SJCRH30 (cell line): Measurements from ENCODE around the gene PRSS38. TPM values are rescaled to one million over a fixed set of nuclear protein-coding genes. Genes with fewer than 3 reads are reported as not detected.
"Not testable (repeated sequence)": the region's sequence is repeated elsewhere in the genome, so short reads cannot be mapped to it uniquely, and the experiment has no call there.

Source experiments
- DNase-seq, 2 experiments: peaks; one replicate each; pipeline ENCODE4 v3.0.0-alpha.2; 2015 to 2020
- H3K27ac ChIP-seq: fragments of 250-450 bp; sonication (Bioruptor Pico); 2 replicates; pipeline ENCODE4 v1.5.1; 2020; ENCODE audit warnings: mild to moderate bottlenecking, moderate library complexity
- H3K27me3 ChIP-seq: fragments of 250-450 bp; sonication (Bioruptor Pico); 2 replicates; pipeline ENCODE4 v1.5.1; 2020; ENCODE audit warnings: mild to moderate bottlenecking, moderate library complexity
- H3K36me3 ChIP-seq: fragments of 250-450 bp; sonication (Bioruptor Pico); 2 replicates; pipeline ENCODE4 v1.5.1; 2020; ENCODE audit warnings: mild to moderate bottlenecking, moderate library complexity
- H3K4me1 ChIP-seq: fragments of 250-450 bp; sonication (Bioruptor Pico); 2 replicates; pipeline ENCODE4 v1.5.1; 2020; ENCODE audit warnings: mild to moderate bottlenecking, moderate library complexity
- H3K4me3 ChIP-seq: fragments of 250-450 bp; sonication (Bioruptor Pico); 2 replicates; pipeline ENCODE4 v1.5.1; 2020; ENCODE audit warnings: mild to moderate bottlenecking, moderate library complexity
- H3K9me3 ChIP-seq: fragments of 250-450 bp; sonication (Bioruptor Pico); replicated peaks from 2 replicates; pipeline ENCODE4 v1.5.1; 2020; ENCODE audit warnings: mild to moderate bottlenecking, moderate library complexity
- total RNA-seq: library from RNA; depleted of rRNA; stranded (reverse); fragments of >200 nt; shearing (Covaris generic); gene quantifications from 2 replicates; pipeline ENCODE4 v1.2.3, GENCODE V29; 2014

Gene PRSS38
- total RNA-seq, 1 experiment from 2014 or later = not detected

DNA sequence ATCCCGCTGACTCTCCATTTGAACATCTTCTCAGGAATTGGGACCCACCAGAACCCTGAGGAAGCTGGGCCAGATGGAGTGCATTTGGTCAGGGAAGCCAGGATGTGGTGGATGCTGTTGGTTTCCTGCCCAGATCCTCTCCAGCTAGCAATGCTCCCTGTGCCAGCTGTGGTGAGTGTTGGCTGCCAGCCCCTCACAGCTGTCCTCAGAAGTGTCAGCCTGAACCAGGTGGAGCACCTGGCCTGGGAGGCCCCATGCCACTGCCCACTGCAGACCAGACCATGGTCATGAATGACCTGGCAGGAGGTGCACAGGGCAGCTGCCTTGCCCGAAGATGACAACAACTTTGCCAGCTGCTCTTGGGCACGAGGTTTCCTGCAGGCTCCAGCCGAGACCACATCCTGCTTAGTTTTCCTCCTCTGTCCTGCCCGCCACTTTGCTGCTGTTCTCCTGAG is 54.4 kb downstream of the PRSS38 start:
- no peak overlapping the region for H3K4me3 ChIP-seq
- DNase-seq = no peak
- H3K9me3 ChIP-seq = peaks cover 3% of the 10 kb centered on the region; the same call in 1 of the 2 replicates
- peak overlapping the region; percentile 23; the same call in 1 of the 2 replicates for H3K27ac ChIP-seq
- H3K4me1 ChIP-seq = peaks cover 14% of the 10 kb centered on the region
- no peaks in the 10 kb centered on the region for H3K27me3 ChIP-seq
- no peaks in the 10 kb centered on the region for H3K36me3 ChIP-seq

GRCh38 chr1:227870366-227870765 is 54.9 kb downstream of the PRSS38 start:
- Histone ChIP-seq H3K36me3 (no peaks in the 10 kb centered on the region), H3K4me3 (no peak overlapping the region), H3K9me3 (no peaks in the 10 kb centered on the region; the same call in 1 of the 2 replicates), H3K4me1 (peaks cover 14% of the 10 kb centered on the region), H3K27me3 (no peaks in the 10 kb centered on the region), H3K27ac (no peak overlapping the region)
- no peak for DNase-seq

DNA sequence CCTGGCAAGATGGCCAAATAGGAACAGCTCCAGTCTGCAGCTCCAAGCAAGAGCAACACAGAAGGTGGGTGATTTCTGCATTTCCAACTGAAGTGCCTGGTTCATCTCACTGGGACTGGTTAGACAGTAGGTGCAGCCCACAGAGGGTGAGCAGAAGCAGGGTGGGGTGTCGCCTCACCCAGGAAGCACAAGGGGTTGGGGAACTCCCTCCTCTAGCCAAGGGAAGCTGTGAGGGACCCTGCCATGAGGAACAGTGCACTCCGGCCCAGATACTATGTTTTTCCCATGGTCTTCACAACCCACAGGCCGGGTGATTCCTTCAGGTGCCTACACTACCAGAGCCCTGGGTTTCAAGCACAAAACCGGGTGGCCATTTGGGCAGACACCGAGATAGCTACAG is 56.4 kb downstream of the PRSS38 start:
- H3K4me3 ChIP-seq, H3K27me3 ChIP-seq, DNase-seq, H3K27ac ChIP-seq, H3K36me3 ChIP-seq, H3K9me3 ChIP-seq: not testable (repeated sequence)
- peaks cover 14% of the 10 kb centered on the region for H3K4me1 ChIP-seq

DNA sequence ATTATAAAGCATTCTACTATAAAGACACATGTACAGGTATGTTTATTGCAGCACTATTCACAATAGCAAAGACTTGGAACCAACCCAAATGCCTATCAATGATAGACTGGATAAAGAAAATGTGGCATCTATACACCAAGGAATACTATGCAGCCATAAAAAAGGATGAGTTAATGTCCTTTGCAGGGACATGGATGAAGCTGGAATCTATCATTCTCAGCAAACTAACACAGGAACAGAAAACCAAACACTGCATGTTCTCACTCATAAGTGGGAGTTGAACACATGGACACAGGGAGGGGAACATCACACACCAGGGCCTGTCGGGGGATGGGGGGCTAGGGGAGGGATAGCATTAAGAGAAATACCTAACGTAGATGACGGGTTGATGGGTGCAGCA is 62.3 kb downstream of the PRSS38 start:
- H3K27ac ChIP-seq, H3K27me3 ChIP-seq, H3K4me1 ChIP-seq, H3K4me3 ChIP-seq, H3K9me3 ChIP-seq, DNase-seq, H3K36me3 ChIP-seq: not testable (repeated sequence)

DNA sequence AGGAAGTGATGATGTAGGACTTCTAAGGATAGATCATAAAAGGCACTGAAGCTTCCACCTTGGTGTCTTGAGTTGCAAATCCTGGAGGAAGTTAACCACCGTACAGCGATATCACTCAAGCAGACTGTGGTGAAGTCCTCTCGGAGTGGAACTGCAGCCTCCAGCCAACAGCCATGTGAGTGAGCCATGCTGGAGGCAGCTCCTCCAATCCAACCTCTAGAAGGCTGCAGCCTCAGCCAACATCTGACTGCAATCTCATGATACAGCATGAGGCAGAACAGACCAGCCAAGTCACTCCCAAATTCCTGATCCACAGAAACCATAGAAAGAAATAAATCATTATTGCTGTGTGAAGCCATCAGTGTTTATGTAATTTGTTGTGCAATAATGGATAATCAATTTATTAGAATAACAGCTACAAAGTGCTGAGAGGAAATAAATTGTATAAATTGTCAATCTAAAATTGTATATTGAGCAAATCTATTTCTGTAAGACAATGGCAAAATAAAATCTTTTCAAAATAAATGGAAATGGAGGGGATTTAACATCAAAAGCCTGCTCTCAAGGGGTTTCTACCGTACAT is 65.0 kb downstream of the PRSS38 start:
- Histone ChIP-seq H3K4me3 (no peak overlapping the region), H3K27ac (no peak overlapping the region), H3K4me1 (peaks cover 2% of the 10 kb centered on the region), H3K36me3 (no peaks in the 10 kb centered on the region), H3K9me3 (no peaks in the 10 kb centered on the region; the same call in 1 of the 2 replicates), H3K27me3 (no peaks in the 10 kb centered on the region)
- no peak for DNase-seq

DNA sequence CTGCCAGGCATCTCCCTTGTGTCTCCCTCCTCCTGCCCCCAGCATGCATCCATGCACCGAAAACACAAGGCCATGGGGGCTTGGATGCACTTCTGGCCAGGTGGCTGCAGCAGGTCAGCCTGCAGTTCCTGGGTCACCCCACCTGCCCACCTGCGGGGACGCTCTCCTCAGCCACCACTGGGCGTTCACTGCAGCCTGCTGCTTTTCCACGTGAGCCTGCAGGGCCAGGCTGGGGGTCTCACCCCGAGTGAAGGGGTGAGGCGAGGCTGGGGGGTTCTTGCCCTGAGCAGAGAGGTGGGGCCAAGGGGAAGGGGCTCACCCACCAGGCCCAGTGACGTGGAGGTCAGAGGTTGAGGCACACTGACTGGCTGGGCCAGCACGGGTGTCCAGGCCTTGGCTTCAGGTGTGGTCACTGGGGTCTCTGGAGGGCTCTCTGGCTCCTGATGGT is 67.6 kb downstream of the PRSS38 start:
- Histone ChIP-seq H3K27ac (no peak overlapping the region), H3K9me3 (no peaks in the 10 kb centered on the region), H3K27me3 (no peaks in the 10 kb centered on the region), H3K36me3 (no peaks in the 10 kb centered on the region), H3K4me3 (no peak overlapping the region), H3K4me1 (peaks cover 14% of the 10 kb centered on the region)
- DNase-seq = no peak

- DNase-seq = no peak
Observed at GRCh38 chr1:227883641-227884301, 68.3 kb downstream of the PRSS38 start.

GRCh38 chr1:227884370-227885134 is 69.1 kb downstream of the PRSS38 start:
- H3K27me3 ChIP-seq = no peaks in the 10 kb centered on the region
- H3K9me3 ChIP-seq = no peaks in the 10 kb centered on the region
- no peak for DNase-seq
- no peak overlapping the region for H3K27ac ChIP-seq
- H3K4me1 ChIP-seq = peaks cover 14% of the 10 kb centered on the region
- H3K36me3 ChIP-seq = no peaks in the 10 kb centered on the region
- H3K4me3 ChIP-seq = no peak overlapping the region

More at GRCh38 chr1:227883641-227884301, 68.3 kb downstream of the PRSS38 start:
- H3K4me3 ChIP-seq = no peak overlapping the region
- peaks cover 14% of the 10 kb centered on the region for H3K4me1 ChIP-seq
- no peaks in the 10 kb centered on the region for H3K36me3 ChIP-seq
- no peaks in the 10 kb centered on the region for H3K27me3 ChIP-seq
- no peak overlapping the region for H3K27ac ChIP-seq
- H3K9me3 ChIP-seq = no peaks in the 10 kb centered on the region

DNA sequence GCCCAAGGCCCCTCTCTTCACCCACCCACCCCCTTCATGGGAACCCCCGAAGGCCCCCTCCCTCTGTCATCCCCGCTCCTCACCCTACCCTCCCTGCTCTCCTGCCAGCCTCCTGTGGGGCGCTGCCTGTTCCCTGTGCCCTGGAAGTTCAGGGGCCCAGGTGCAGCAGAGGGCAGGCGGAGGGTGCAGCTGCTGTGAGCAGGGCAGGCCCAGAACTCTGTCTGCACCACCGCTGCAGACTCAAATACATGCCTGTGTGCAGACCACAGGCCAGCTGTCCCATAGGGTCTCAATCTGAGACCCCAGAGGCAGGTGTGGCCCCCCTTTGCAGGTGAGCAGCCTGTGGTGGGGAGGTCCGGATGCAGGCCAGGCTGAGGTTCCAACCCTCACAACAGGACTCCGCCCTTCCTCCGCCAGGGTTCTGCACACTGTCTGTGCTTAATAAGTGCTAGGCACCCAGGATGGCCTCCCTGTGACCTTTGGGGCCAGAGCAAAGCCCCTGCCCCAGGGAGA is 69.7 kb downstream of the PRSS38 start:
- DNase-seq = peak in 1 of 2 experiments; percentile 12
- H3K27me3 ChIP-seq = no peaks in the 10 kb centered on the region
- H3K4me1 ChIP-seq = peaks cover 14% of the 10 kb centered on the region
- no peaks in the 10 kb centered on the region for H3K36me3 ChIP-seq
- H3K27ac ChIP-seq = no peak overlapping the region
- H3K9me3 ChIP-seq = no peaks in the 10 kb centered on the region
- no peak overlapping the region for H3K4me3 ChIP-seq

- Histone ChIP-seq H3K27me3 (no peaks in the 10 kb centered on the region), H3K4me3 (no peak overlapping the region), H3K4me1 (peaks cover 16% of the 10 kb centered on the region), H3K36me3 (no peaks in the 10 kb centered on the region), H3K27ac (no peak overlapping the region), H3K9me3 (no peaks in the 10 kb centered on the region)
- peak in 1 of 2 experiments; percentile 17 for DNase-seq
Observed at GRCh38 chr1:227885648-227886502, 70.4 kb downstream of the PRSS38 start.

DNA sequence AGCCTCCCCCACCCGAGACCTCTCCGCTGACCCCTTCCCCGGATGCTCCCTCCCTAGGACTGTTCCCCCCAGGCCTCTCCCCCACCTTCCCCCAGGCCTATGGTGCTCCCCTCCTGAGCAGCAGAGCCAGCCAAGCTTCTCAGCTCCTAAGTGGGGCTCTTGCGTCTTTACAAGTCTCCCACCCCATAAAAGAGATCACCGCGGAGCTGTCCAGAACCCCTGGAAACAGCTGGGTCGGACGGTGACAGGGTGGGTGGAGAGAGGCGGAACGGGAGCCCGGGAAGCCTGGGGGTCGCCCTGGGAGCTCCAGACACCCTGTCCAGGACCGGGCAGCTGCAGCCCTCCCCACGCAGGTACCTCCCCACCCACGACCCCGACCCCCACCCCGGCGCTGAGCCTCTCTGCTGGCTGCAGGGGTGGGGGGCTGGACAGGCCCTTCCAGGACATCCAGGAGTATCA is 71.1 kb downstream of the PRSS38 start:
- peaks cover 22% of the 10 kb centered on the region for H3K4me1 ChIP-seq
- peak in 1 of 2 experiments; percentile 11 for DNase-seq
- H3K36me3 ChIP-seq = no peaks in the 10 kb centered on the region
- no peaks in the 10 kb centered on the region for H3K27me3 ChIP-seq
- no peak overlapping the region for H3K27ac ChIP-seq
- H3K9me3 ChIP-seq = no peaks in the 10 kb centered on the region
- H3K4me3 ChIP-seq = peak overlapping the region; percentile 40

GRCh38 chr1:227886993-227887696 is 71.7 kb downstream of the PRSS38 start:
- Histone ChIP-seq H3K9me3 (no peaks in the 10 kb centered on the region), H3K27me3 (no peaks in the 10 kb centered on the region), H3K36me3 (no peaks in the 10 kb centered on the region), H3K4me1 (peaks cover 29% of the 10 kb centered on the region), H3K27ac (peak overlapping the region; percentile 27; the same call in 1 of the 2 replicates), H3K4me3 (peak overlapping the region; percentile 40)
- DNase-seq = peak; percentile 47 to 50

GRCh38 chr1:227887697-227888403 is 72.4 kb downstream of the PRSS38 start:
- DNase-seq = peak in 1 of 2 experiments; percentile 19
- H3K27me3 ChIP-seq = no peaks in the 10 kb centered on the region
- H3K9me3 ChIP-seq = no peaks in the 10 kb centered on the region
- H3K27ac ChIP-seq = peak overlapping the region; percentile 27; the same call in 1 of the 2 replicates
- H3K36me3 ChIP-seq = no peaks in the 10 kb centered on the region
- H3K4me3 ChIP-seq = peak overlapping the region; percentile 40
- H3K4me1 ChIP-seq = peaks cover 36% of the 10 kb centered on the region
